GM19025 (cell line): ENCODE measurements around the gene ARID5B.
A peak's percentile ranks its signal among the peaks of the same experiment; 100 is the strongest.

Experiments used
- ATAC-seq: cut with Tn5 transposase; IDR thresholded peaks from one replicate; pipeline ENCODE4 v1.9.1; 2021; ENCODE audit warnings: mild to moderate bottlenecking, low read depth, moderate library complexity; ENCODE audit not compliant: unreplicated experiment

The ARID5B gene

GRCh38 chr10:62084451-62084850, 183.0 kb downstream of the ARID5B start:
- ATAC-seq: no peak

- ATAC-seq: no peak
Observed at GRCh38 chr10:62085404-62085803, 183.9 kb downstream of the ARID5B start.

- no peak for ATAC-seq
Observed at GRCh38 chr10:62085821-62086220, 184.3 kb downstream of the ARID5B start.

GRCh38 chr10:62087329-62087728, 185.8 kb downstream of the ARID5B start:
- ATAC-seq: no peak

GRCh38 chr10:62088786-62089185, 187.3 kb downstream of the ARID5B start:
- no peak for ATAC-seq

- no peak for ATAC-seq
Observed at GRCh38 chr10:62092301-62093030, 191.0 kb downstream of the ARID5B start.

GRCh38 chr10:62093863-62094291, 192.4 kb downstream of the ARID5B start:
- ATAC-seq: no peak

GRCh38 chr10:62095181-62096122, 194.0 kb downstream of the ARID5B start:
- ATAC-seq: no peak

- ATAC-seq: no peak
Observed at GRCh38 chr10:62096256-62096933, 194.9 kb downstream of the ARID5B start.

GRCh38 chr10:62098278-62099121, 197.0 kb downstream of the ARID5B start:
- no peak for ATAC-seq

- ATAC-seq: no peak
Observed at GRCh38 chr10:62099299-62099698, 197.8 kb downstream of the ARID5B start.

- ATAC-seq: no peak
Observed at GRCh38 chr10:62103857-62104256, 202.4 kb downstream of the ARID5B start.

GRCh38 chr10:62106929-62107519, 205.5 kb downstream of the ARID5B start:
- no peak for ATAC-seq

GRCh38 chr10:62108759-62109586, 207.5 kb downstream of the ARID5B start:
- no peak for ATAC-seq

GRCh38 chr10:62109587-62110293, 208.2 kb downstream of the ARID5B start:
- ATAC-seq: peak; percentile 63

- ATAC-seq: no peak
Observed at GRCh38 chr10:62112300-62112699, 210.8 kb downstream of the ARID5B start.

- ATAC-seq: no peak
Observed at GRCh38 chr10:62112963-62113362, 211.5 kb downstream of the ARID5B start.

GRCh38 chr10:62113680-62114079, 212.2 kb downstream of the ARID5B start:
- ATAC-seq: no peak
